GM12878 (cell line): Measurements from ENCODE around the gene BCAN. TPM values are rescaled to one million over a fixed set of nuclear protein-coding genes. Genes with fewer than 3 reads are reported as not detected.

Experiments
- ATAC-seq: fragments of 200-7000 bp; cut with Tn5 transposase; 3 replicates; pipeline ENCODE4 v1.9.1; 2020; ENCODE audit warnings: mild to moderate bottlenecking, moderate library complexity
- BruUV-seq: library from RNA; stranded (reverse); fragments of 400-500 nt; replicated peaks from 2 replicates; lab custom pipeline; 2021; lab: Mats Ljungman, UMichigan
- CTCF ChIA-PET: fragments of 300-600 bp; sonication (Branson Sonifier 250); formaldehyde crosslinking; extraction: SDS; loops from one replicate; lab custom pipeline; 2021; ENCODE audit warnings: inconsistent platforms; lab: Yijun Ruan, JAX
- POLR2A ChIA-PET: fragments of 350-600 bp; formaldehyde crosslinking; extraction: SDS; loops from one replicate; lab custom pipeline; 2021; ENCODE audit warnings: inconsistent platforms; lab: Charles Lee
- RAD21 ChIA-PET: fragments of 300-600 bp; sonication (Branson Sonifier 250); formaldehyde crosslinking; loops from one replicate; lab custom pipeline; 2023; ENCODE audit warnings: antibody characterized with exemption; ENCODE audit not compliant: unreplicated experiment; lab: Charles Lee
- SMC1A ChIA-PET: fragments of 300-600 bp; sonication (Branson Sonifier 250); formaldehyde crosslinking; loops from one replicate; lab custom pipeline; 2023; ENCODE audit not compliant: unreplicated experiment, uncharacterized antibody; lab: Charles Lee
- DNase-seq: peaks from one replicate; pipeline ENCODE4 v3.0.0-alpha.2; 2011; ENCODE audit warnings: low read depth, low spot score
- FAIRE-seq: peaks from 3 replicates; lab custom pipeline; 2011; peaks lifted over from hg19 to GRCh38; lab: Jason Lieb, UNC
- H2AFZ ChIP-seq: 2 replicates; pipeline ENCODE4 v1.6.0; 2011; ENCODE audit warnings: low read depth, low read length, control low read depth; ENCODE audit not compliant: control insufficient read depth
- H3K27ac ChIP-seq: 2 replicates; pipeline ENCODE4 v1.5.1; 2011; ENCODE audit warnings: control low read depth; ENCODE audit not compliant: control insufficient read depth, insufficient read depth
- H3K27me3 ChIP-seq, 2 experiments: replicated peaks in 1 of 2; 2 replicates each; pipeline versions ENCODE4 v1.6.0 to v1.6.1; 2011; ENCODE audit warnings: low read length in 1 of 2; ENCODE audit not compliant: control insufficient read depth in 2 of 2, insufficient read depth in 2 of 2
- H3K36me3 ChIP-seq, 2 experiments: 2 replicates each; pipeline ENCODE4 v1.5.1; 2011; ENCODE audit warnings: low read length in 1 of 2; ENCODE audit not compliant: control insufficient read depth in 2 of 2, insufficient read depth in 2 of 2
- H3K4me1 ChIP-seq: 2 replicates; pipeline ENCODE4 v1.6.1; 2011; ENCODE audit warnings: mild to moderate bottlenecking, low read length, moderate library complexity, mixed read lengths; ENCODE audit not compliant: control insufficient read depth, insufficient read depth
- H3K4me2 ChIP-seq: 2 replicates; pipeline ENCODE4 v1.6.0; 2011; ENCODE audit warnings: control low read depth; ENCODE audit not compliant: control insufficient read depth, insufficient read depth
- H3K4me3 ChIP-seq: fragments of 200-600 bp; sonication (generic); 2 replicates; pipeline ENCODE4 v1.5.1; 2016
- H3K79me2 ChIP-seq: 2 replicates; pipeline ENCODE4 v1.6.0; 2011; ENCODE audit warnings: low read length; ENCODE audit not compliant: control insufficient read depth, insufficient read depth
- H3K9ac ChIP-seq: 2 replicates; pipeline ENCODE4 v1.8.0; 2011; ENCODE audit warnings: low read length, control low read depth, mixed read lengths; ENCODE audit not compliant: control insufficient read depth, insufficient read depth
- H3K9me3 ChIP-seq: replicated peaks from 3 replicates; pipeline ENCODE4 v1.5.1; 2011; ENCODE audit warnings: mild to moderate bottlenecking, low read length; ENCODE audit not compliant: control insufficient read depth, insufficient read depth
- H4K20me1 ChIP-seq: 2 replicates; pipeline ENCODE4 v1.6.0; 2011; ENCODE audit not compliant: control insufficient read depth, insufficient read depth
- BMI1 ChIP-seq: fragments of 450-650 bp; IDR thresholded peaks from 2 replicates; pipeline ENCODE4 v1.6.1; 2016; ENCODE audit warnings: mild to moderate bottlenecking, moderate library complexity, borderline replicate concordance
- IKZF1 ChIP-seq: fragments of 450-650 bp; conservative IDR thresholded peaks from 2 replicates; pipeline ENCODE4 v1.6.1; 2017; ENCODE audit warnings: antibody characterized with exemption, mild to moderate bottlenecking
- KAT2A ChIP-seq: conservative IDR thresholded peaks from 2 replicates; pipeline ENCODE4 v1.6.1; 2011; ENCODE audit warnings: low read depth, low read length; ENCODE audit not compliant: control insufficient read depth
- MEF2B ChIP-seq: fragments of 450-650 bp; IDR thresholded peaks from 2 replicates; pipeline ENCODE4 v1.6.1; 2018; ENCODE audit warnings: mild to moderate bottlenecking, moderate library complexity; ENCODE audit not compliant: partially characterized antibody, poor library complexity, severe bottlenecking
- NFXL1 ChIP-seq: fragments of 450-650 bp; IDR thresholded peaks from 2 replicates; pipeline ENCODE4 v1.6.1; 2017; ENCODE audit warnings: antibody characterized with exemption, mild to moderate bottlenecking, borderline replicate concordance
- NR2F1 ChIP-seq: fragments of 450-650 bp; conservative IDR thresholded peaks from 2 replicates; pipeline ENCODE4 v1.6.1; 2017; ENCODE audit warnings: mild to moderate bottlenecking
- PBX3 ChIP-seq: IDR thresholded peaks from 2 replicates; pipeline ENCODE4 v1.6.1; 2011; ENCODE audit warnings: mild to moderate bottlenecking, low read depth, low read length, moderate library complexity; ENCODE audit not compliant: insufficient replicate concordance
- SPI1 ChIP-seq: IDR thresholded peaks from 2 replicates; pipeline ENCODE4 v1.6.1; 2011; ENCODE audit warnings: low read depth, mild to moderate bottlenecking, low read length, moderate library complexity, borderline replicate concordance; ENCODE audit not compliant: insufficient read depth
- USF1 ChIP-seq: IDR thresholded peaks from 2 replicates; pipeline ENCODE4 v1.6.1; 2011; ENCODE audit warnings: borderline replicate concordance, low read depth, mild to moderate bottlenecking, moderate library complexity, mixed read lengths, low read length; ENCODE audit not compliant: insufficient read depth; ENCODE audit errors: extremely low read length
- USF2 ChIP-seq: IDR thresholded peaks from 2 replicates; pipeline ENCODE4 v1.6.1; 2011; ENCODE audit warnings: low read depth, low read length, improper control_type of control experiment, borderline replicate concordance
- ZBTB40 ChIP-seq: fragments of 450-650 bp; IDR thresholded peaks from 2 replicates; pipeline ENCODE4 v1.6.1; 2016; ENCODE audit warnings: mild to moderate bottlenecking, moderate library complexity, borderline replicate concordance
- WGBS: methylation state at CpG from one replicate; pipeline ENCODE4 v1.1.6; 2016; ENCODE audit warnings: low lambda C conversion rate; ENCODE audit not compliant: insufficient replicate concordance, insufficient coverage; ENCODE audit errors: missing lambda C conversion rate; 5-methylcytosine and 5-hydroxymethylcytosine counted together
- in situ Hi-C: fragments of 300-500 bp; cut with MboI; formaldehyde crosslinking; loops from 9 replicates; pipeline ENCODE4 v1.14.3; 2018; ENCODE audit warnings: mixed read lengths
- intact Hi-C: fragments of 100-400 bp; cut with micrococcal nuclease; formaldehyde crosslinking; loops from one replicate; pipeline ENCODE4 v1.14.2; 2022; ENCODE audit not compliant: unreplicated experiment
- polyA plus RNA-seq, 11 experiments: library from polyadenylated mRNA; depleted of rRNA in 4 of 11; unstranded in 6 of 11; stranded (reverse) in 5 of 11; fragments of >200 nt; fragmentation: Nextera tagmentation in 4 of 11; fragmentation: Illumina TruSeq in 1 of 11; extraction: Ambion mirVana in 4 of 11; extraction: Trizol in 1 of 11; gene quantifications; 1 replicate in 1 of 11; 2 replicates in 10 of 11; pipeline versions ENCODE4 v1.2.1 to v1.2.3, GENCODE V29; 2011 to 2016; ENCODE audit warnings: inconsistent platforms in 2 of 11, missing spikeins in 2 of 11, low read depth in 1 of 11
- total RNA-seq, 4 experiments: library from RNA; depleted of rRNA in 3 of 4; stranded (reverse); fragments of >200 nt in 3 of 4; fragmentation: Illumina TruSeq in 1 of 4; extraction: Trizol in 1 of 4; gene quantifications; 2 replicates each; pipeline versions ENCODE4 v1.2.1 to v1.2.3, GENCODE V29; 2013 to 2021

The BCAN gene
- total and polyA plus RNA-seq, 10 of the 15 experiments (the other 5 are each of a cell fraction or from before 2014, with no cell fraction given), result 0.05 to 1.3 (median 0.18) TPM; not detected in 1

GRCh38 chr1:156662005-156662799, 20.3 kb downstream of the BCAN start:
- FAIRE-seq (no peak), ATAC-seq (no peak), DNase-seq (no peak)
- H3K4me3 ChIP-seq, result peak overlapping the region; percentile 94; the same call in 1 of the 2 replicates
- CTCF ChIA-PET, result interaction anchor here (1.0 to 8.3 kb wide), 10 partner anchors 17 to 198 kb away, joined by 3 to 208 read pairs (median 14); partner anchors contain the start of genes CRABP2, INSRR, ISG20L2 and METTL25B
- H4K20me1 ChIP-seq, result peaks cover 3% of the 10 kb centered on the region; the same call in 1 of the 2 replicates
- H3K36me3 ChIP-seq, result no peaks in the 10 kb centered on the region
- peak overlapping the region; percentile 49; the same call in 1 of the 2 replicates for H3K4me2 ChIP-seq
- BruUV-seq, result no TSS peak
- peak overlapping the region; percentile 87 for H3K9ac ChIP-seq
- no peak overlapping the region for H2AFZ ChIP-seq
- 38% methylated on average over 12 of the region's 12 CpGs for WGBS
- H3K9me3 ChIP-seq, result no peaks in the 10 kb centered on the region
- intact Hi-C loops (loop anchor here (10.0 kb wide), 1 partner anchor 63 kb away; the partner anchor contains the start of genes ISG20L2 and METTL25B), in situ Hi-C loops (no loop called here)
- POLR2A ChIA-PET, result interaction anchor here (1.2 to 2.4 kb wide), 3 partner anchors 154 to 174 kb away, joined by 4 to 8 read pairs (median 8); partner anchors contain the start of gene MEF2D
- peaks cover 23% of the 10 kb centered on the region for H3K79me2 ChIP-seq
- SMC1A ChIA-PET, result interaction anchor here (0.9 to 3.0 kb wide), 6 partner anchors 14 to 74 kb away, joined by 3 to 18 read pairs (median 6); no protein-coding TSS in a partner anchor
- H3K27me3 ChIP-seq, result 0 out of 4 replicates have a peak, but pooled peaks cover 0 to under 1% of the 10 kb centered on the region in 2 experiments
- peaks cover 72% of the 10 kb centered on the region for H3K4me1 ChIP-seq
- RAD21 ChIA-PET, result interaction anchor here (1.2 to 6.0 kb wide), 7 partner anchors 16 to 154 kb away, joined by 3 to 58 read pairs (median 20); partner anchors contain the start of gene NES
- H3K27ac ChIP-seq, result peak overlapping the region; percentile 90
- peak; percentile 70 for TF ChIP-seq SPI1
- TF ChIP-seq NFXL1, result no peak
- TF ChIP-seq IKZF1, result peak; percentile 56
- TF ChIP-seq NR2F1, result no peak
- TF ChIP-seq MEF2B, result no peak
- TF ChIP-seq USF1, result no peak
- no peak for TF ChIP-seq KAT2A
- no peak for TF ChIP-seq BMI1
- TF ChIP-seq PBX3, result no peak
- TF ChIP-seq ZBTB40, result no peak
- TF ChIP-seq USF2, result no peak
